Colonic mucosa (tissue), 4 donors: ENCODE results near the gene CLUH. TPM values are rescaled to one million over a fixed set of nuclear protein-coding genes. Genes with fewer than 3 reads are reported as not detected.

ENCODE experiments used
- DNase-seq: peaks from one replicate; pipeline ENCODE4 v3.0.0-alpha.2; 2020
- H3K27ac ChIP-seq: fragments of 200-600 bp; one replicate; pipeline ENCODE4 v1.8.0; 2021
- H3K27me3 ChIP-seq: fragments of 200-600 bp; one replicate; pipeline ENCODE4 v1.8.0; 2021
- H3K36me3 ChIP-seq: fragments of 200-600 bp; one replicate; pipeline ENCODE4 v1.8.0; 2021
- H3K4me1 ChIP-seq: fragments of 200-600 bp; one replicate; pipeline ENCODE4 v1.8.0; 2021; ENCODE audit warnings: mild to moderate bottlenecking
- H3K4me3 ChIP-seq: fragments of 200-600 bp; one replicate; pipeline ENCODE4 v1.8.0; 2021
- H3K9ac ChIP-seq, 2 donors: one replicate each; pipeline ENCODE4 v1.7.0; 2013; ENCODE audit warnings: control low read depth in 2 of 2, low read depth in 2 of 2, low read length in 2 of 2
- H3K9me3 ChIP-seq: fragments of 200-600 bp; one replicate; pipeline ENCODE4 v1.8.0; 2021
- intact Hi-C: fragments of 100-400 bp; cut with DNase I; formaldehyde crosslinking; loops from one replicate; pipeline ENCODE4 v1.14.1; 2022
- total RNA-seq, 2 donors: library from RNA; stranded (reverse); fragmentation: NEBNext Ultra II Directional in 1 of 2; extraction: Animal tissue kit (Norgen Biotek cat#: 25700) in 1 of 2; gene quantifications; one replicate each; pipeline ENCODE4 v1.2.1, GENCODE V29; 2021
- TF ChIP-seq, protein P1 (sequence below): fragments of 200-600 bp; IDR thresholded peaks from one replicate; pipeline ENCODE4 v1.8.0; 2022; ENCODE audit warnings: antibody characterized with exemption, mild to moderate bottlenecking
- donor health status: healthy.
- donor health status: DM: no; HTN: no; CAD: no.
- donor health status: DM: no; HTN: no; CAD: no.

The CLUH gene
- total RNA-seq, 2 donors from 2014 or later, result 111 to 285 TPM

DNA sequence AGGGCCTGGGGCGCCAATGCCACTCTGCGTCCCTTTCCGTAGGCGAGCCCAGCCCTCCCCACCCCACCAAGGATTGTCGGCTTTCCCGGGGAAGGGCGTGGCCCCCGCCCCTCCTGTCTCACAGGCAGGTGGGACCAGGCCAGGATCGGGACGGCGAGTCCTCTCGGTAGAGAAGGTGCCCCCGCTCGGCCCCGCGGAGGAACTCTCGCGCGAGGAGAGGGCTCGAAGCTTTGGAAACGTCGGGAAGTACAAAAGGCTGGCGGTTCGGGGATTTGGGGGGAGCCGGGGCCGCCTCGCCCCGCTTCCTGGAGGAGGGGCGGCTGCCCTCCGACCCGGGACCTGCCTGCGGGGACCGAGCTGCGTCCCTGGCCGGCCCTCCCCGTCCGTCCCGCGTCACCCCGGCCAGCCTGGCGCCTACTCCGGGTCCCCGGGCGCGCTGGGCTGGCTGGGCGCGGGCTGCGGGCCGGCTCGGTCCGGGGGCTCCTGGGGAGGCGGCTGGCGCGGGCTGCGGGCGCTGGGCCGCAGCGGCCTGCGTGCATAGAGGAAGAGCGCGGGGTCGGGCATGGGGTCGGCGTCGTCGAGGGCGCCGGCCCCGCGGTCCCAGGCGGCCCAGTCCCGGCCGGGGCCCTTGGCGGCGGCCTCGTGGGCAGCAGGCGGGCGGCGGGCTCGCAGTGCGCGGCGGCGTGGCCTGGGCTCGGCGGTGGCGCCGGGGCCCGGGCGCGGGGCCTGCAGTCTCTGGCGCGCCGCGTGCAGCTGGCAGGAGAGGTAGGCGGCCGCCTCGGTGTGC is 12.6 kb upstream of the CLUH start:
- Histone ChIP-seq H3K27ac (peak overlapping the region; percentile 72), H3K9ac (peak overlapping the region in 1 of 2 donors; percentile 56), H3K4me3 (peak overlapping the region; percentile 33), H3K4me1 (no peaks in the 10 kb centered on the region), H3K27me3 (peaks cover 7% of the 10 kb centered on the region), H3K36me3 (no peaks in the 10 kb centered on the region), H3K9me3 (no peaks in the 10 kb centered on the region)
- TF ChIP-seq, protein P1, sequence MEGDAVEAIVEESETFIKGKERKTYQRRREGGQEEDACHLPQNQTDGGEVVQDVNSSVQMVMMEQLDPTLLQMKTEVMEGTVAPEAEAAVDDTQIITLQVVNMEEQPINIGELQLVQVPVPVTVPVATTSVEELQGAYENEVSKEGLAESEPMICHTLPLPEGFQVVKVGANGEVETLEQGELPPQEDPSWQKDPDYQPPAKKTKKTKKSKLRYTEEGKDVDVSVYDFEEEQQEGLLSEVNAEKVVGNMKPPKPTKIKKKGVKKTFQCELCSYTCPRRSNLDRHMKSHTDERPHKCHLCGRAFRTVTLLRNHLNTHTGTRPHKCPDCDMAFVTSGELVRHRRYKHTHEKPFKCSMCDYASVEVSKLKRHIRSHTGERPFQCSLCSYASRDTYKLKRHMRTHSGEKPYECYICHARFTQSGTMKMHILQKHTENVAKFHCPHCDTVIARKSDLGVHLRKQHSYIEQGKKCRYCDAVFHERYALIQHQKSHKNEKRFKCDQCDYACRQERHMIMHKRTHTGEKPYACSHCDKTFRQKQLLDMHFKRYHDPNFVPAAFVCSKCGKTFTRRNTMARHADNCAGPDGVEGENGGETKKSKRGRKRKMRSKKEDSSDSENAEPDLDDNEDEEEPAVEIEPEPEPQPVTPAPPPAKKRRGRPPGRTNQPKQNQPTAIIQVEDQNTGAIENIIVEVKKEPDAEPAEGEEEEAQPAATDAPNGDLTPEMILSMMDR, result no peak
- intact Hi-C loops, result no loop called here
- DNase-seq, result peak; percentile 74

DNA sequence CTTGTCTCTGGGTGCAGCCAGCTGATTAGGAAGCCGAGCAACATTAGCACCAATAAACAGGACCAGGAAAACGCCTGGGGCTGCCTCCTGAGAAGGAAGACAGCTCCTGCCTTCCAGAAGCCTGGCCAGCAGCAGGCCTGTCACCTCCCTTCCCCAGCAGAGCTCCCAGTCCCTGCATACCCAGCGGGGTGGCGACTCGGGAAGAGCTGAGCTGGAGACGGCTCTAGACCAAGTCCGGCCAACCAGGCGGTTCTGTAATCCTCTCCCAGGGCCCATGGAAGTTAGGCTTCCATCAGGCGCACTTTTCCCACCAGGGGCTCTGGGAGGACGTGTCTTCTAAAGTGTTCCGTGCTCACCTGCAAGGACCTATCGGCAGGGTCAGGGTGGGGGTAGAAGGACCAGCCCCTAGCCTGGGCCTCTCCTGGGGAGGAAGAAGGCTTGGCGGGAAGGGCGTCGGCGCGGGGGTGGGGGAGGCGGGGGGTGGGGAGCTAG is 12.0 kb upstream of the CLUH start:
- Histone ChIP-seq H3K9ac (peak overlapping the region in 1 of 2 donors; percentile 46), H3K4me3 (peak overlapping the region; percentile 33), H3K27ac (peak overlapping the region; percentile 72), H3K27me3 (peaks cover 7% of the 10 kb centered on the region), H3K4me1 (no peaks in the 10 kb centered on the region), H3K9me3 (no peaks in the 10 kb centered on the region), H3K36me3 (no peaks in the 10 kb centered on the region)
- peak; percentile 67 for DNase-seq
- intact Hi-C loops, result no loop called here
- TF ChIP-seq, protein P1, result no peak

DNA sequence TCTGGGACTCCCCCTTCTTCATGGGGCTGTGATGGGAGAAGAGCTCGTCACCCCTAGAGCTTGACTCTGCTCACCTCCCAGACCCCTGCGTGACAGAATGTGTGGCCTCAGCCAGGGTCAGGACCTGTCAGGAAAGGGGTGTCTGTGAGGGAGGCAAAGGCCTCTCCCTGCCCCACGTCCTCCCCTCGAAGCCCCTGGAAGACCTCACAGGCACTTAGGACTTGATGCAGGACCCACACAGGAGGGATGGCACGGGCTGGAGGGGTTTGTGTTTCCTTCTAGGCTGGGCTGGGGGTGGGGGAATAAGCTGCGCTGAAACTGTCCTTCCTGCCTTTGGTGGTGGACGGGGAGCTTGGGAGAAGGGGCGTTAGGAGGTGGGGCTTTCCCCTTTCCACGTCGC is 11.0 kb upstream of the CLUH start:
- no peak for DNase-seq
- intact Hi-C loops, result no loop called here
- TF ChIP-seq, protein P1, result no peak
- Histone ChIP-seq H3K4me1 (no peaks in the 10 kb centered on the region), H3K36me3 (no peaks in the 10 kb centered on the region), H3K9ac (no peak overlapping the region), H3K27me3 (peaks cover 7% of the 10 kb centered on the region), H3K4me3 (no peak overlapping the region), H3K9me3 (no peaks in the 10 kb centered on the region), H3K27ac (no peak overlapping the region)

GRCh38 chr17:2721603-2722002 is 10.0 kb upstream of the CLUH start:
- no peak overlapping the region for H3K4me3 ChIP-seq
- H3K9me3 ChIP-seq, result no peaks in the 10 kb centered on the region
- H3K27ac ChIP-seq, result no peak overlapping the region
- DNase-seq, result no peak
- TF ChIP-seq, protein P1, result no peak
- no peaks in the 10 kb centered on the region for H3K36me3 ChIP-seq
- no peaks in the 10 kb centered on the region for H3K4me1 ChIP-seq
- intact Hi-C loops, result no loop called here
- H3K27me3 ChIP-seq, result peaks cover 6% of the 10 kb centered on the region
- no peak overlapping the region for H3K9ac ChIP-seq

DNA sequence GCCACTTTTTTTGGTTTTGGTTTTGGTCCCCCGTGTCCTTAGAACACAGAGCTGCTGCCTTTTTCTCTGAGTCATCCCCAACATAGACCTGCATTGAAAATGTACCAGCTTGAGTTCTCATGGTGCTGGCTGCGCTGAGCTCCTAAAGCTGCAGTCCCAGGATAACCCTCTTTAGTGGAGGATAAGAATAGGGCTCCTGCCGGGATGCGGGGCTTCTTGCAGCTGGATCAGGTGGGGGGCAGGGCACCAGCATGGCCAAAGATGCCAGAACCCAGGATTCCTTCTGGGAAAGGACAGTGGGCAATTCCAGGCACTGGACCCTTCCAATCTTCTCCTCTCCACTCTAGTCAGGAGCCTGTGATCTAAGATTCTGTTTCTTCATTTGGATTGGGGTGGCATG is 8.3 kb upstream of the CLUH start:
- Histone ChIP-seq H3K9ac (no peak overlapping the region), H3K4me3 (no peak overlapping the region), H3K27me3 (peaks cover 4% of the 10 kb centered on the region), H3K4me1 (no peaks in the 10 kb centered on the region), H3K36me3 (no peaks in the 10 kb centered on the region), H3K9me3 (no peaks in the 10 kb centered on the region), H3K27ac (no peak overlapping the region)
- intact Hi-C loops, result no loop called here
- TF ChIP-seq, protein P1, result no peak
- DNase-seq, result no peak
